NCI-H2171 (cell line): ENCODE results near the gene CD9.

Experiments
- DNase-seq: peaks from one replicate; lab custom pipeline; 2025; lab: John Stamatoyannopoulos, UW

The CD9 gene

GRCh38 chr12:6221146-6221545 is 20.9 kb downstream of the CD9 start:
- DNase-seq: no peak

DNA sequence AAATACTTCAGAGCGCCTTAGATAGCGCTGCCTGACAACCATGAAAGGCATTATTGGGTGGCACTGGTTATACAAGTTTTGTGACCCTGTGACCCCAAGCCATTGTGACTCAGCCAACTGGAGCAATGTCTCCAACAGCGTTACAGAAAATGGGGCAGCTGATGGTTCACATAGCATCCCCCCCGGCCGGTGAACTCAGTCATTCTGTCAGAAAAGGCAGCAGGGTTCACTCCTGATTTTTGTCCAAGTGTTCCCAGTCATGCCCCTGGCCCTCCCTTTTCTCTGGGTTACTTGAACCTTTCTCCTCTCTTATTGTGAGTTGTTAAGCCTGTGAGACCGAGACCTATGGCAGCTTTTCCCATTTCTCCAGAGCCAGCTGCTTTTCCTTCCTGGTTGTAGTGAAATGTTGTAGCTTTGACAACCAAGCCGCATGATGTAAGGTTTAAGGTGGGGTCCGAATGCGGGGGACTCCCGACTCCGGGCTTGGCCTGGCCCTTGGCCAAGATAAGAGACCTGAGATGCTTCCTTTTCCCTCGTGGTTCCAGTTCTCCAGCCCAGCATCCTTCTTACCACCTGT is 22.0 kb downstream of the CD9 start:
- DNase-seq: no peak

DNA sequence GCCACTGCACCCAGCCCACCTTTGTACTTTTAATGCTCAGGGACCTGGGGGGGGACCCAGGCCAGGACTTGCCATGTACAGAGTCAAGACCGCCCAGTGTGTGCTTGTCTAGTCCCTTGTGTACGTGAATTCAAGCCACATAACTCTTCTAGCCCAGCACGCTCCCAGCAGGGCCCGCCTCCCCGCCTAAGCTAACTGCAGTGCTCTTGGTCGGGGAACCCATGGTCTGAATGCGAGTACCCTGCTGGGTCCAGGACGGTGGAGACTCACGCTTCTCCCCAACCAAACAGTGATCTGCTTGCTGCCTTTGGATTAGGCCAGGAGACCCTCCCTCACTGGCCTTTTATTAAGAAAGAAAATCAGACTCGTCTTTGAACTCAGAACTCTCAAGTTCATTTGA is 23.3 kb downstream of the CD9 start:
- no peak for DNase-seq

DNA sequence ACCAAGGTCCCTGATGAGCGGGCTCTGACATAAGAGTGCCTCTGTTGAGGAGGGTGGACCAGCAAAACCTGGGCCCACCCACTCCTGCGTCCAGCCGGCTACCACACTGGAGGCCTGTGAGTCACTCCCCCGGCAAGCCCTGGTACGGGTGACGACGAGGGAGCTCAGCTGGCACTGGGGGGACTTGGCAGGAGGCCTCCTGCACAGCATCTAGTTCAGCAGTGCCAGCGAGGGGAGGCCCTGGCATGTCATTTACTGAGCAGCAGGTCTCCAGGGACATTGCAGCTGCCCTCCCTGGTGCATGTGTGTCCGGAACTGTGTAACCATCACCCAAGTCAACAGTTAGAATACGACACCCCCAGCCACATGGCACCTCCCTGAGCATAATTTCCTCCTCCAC is 24.4 kb downstream of the CD9 start:
- peak; percentile 68 for DNase-seq

- no peak for DNase-seq
Observed at GRCh38 chr12:6225630-6226001, 25.4 kb downstream of the CD9 start.

GRCh38 chr12:6226002-6226678 is 25.9 kb downstream of the CD9 start:
- no peak for DNase-seq

GRCh38 chr12:6226679-6227051 is 26.5 kb downstream of the CD9 start:
- DNase-seq: no peak

GRCh38 chr12:6228535-6229223 is 28.5 kb downstream of the CD9 start:
- DNase-seq: no peak

DNA sequence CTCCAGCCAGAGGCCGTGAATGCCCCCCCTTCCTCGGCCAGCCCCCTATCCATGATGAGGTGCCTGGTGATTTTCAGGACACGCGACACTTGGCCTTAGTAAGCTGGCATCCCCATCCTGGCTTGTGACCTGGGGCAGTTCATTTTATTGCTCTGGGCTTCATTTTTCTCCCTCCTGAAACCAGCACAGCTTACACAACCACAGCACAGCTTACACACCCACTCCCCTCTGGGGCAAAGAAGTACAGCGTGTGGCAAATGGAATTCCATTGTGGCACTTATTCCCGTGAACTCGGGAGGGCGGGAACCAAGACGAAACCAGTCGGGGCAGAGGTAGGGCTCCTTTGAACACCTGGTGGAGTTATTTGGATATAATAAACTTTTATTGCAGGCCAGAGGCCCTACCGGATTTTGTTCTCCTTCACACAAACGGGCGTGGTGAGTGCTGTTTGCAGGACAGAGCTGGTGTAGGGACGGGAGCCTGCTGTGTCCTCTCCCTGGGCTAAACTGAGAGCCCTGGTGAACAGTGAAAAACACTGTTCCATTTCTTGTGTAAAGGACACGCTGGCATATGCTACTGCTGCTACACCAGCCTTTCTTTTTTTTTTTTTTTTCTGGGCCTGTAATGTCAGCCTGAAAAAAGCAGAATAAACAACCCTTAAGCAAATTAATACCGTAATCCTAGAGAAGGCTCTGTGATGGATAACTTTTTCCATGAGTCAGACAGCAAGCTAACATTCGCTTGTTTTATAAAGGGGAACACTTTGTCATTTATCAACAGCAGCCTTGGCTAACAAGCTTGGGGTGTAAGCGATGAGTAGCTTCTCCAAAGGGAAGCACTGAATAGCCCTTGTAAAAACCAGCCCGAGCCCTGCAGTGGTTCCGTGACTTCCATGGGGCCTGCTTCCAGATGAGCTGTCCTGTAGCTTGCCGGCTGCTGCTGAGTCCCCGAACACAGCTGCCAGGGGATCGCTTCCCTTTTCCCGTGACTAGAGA is 29.3 kb downstream of the CD9 start:
- no peak for DNase-seq

DNA sequence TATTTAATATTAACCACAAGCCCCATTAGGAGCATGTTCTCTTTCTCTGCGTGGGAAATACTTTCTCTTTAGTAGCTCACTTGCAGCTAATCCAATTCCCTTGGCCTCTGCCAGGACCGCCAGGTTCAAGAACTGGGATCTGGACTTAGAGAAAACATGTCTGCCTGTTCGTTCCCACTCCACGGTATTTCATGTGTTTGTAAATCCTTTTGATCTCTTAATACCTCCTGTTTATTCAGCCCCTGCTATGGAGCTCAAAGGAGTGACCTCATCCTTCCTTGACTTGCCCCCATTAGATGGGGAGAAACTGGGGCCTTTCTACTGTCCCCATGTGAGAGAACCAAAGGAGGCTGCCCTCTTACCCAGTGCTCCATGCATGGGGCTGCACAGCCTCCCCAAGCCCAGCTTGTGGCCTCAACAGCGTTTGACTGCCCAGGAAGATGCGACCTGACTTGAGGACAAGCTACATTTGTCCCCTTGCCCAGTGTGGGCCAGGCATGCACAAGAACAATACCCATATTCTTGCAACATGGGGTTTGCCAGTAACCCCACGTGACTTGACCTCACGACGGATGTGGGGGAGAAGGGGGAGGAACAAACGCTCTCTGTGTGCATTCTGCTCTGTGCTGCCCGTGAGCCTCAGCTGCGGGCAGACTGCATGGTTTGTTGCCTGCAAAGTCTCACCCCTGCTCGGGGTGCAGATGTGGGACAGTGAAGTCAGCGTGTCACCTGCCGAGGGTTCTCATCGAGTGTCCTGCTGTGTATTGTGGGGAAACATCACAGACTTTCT is 30.3 kb downstream of the CD9 start:
- no peak for DNase-seq

DNA sequence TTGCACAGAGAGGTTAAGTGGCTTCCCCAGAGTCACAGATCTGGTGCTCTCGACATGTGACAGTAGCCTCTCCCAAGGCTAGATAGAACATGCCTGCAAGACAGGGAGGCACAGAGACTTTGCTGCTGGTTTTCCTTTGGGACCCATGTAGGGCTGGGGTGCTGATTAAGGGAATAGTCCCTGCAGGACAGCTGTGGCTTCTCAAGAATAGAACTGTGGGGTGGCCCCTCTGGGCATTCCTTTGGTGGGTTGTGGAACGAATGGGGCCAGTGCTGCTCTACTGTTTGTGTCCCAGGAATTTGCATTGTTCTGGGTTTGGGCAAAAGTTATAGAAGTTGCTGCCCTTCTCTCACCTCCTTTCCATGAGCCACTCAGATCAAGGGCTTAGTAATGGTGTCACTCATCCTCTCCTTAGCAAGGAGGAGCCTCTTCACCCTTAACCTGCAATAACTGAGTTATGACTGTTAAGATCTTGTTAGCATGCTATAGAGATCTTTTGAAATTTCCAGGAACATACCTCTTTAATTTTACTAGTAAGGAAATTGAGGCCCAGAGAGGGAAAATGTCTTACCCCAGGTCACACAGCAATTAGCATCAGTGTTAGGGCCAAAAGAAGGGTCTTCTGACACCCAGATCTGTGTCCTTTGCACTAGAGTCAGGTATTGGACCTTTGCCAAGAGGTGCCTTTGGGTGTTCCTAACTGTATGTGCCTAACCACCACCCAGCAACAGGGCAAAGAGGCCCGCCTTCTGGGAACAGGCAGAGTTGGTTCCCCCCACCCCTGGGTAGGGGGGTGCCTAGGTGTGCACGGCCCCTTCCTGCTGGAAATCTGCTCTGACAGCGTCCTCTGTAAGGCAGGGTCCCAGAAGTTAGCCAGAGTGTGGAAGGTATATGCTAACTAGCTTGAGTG is 31.4 kb downstream of the CD9 start:
- DNase-seq: no peak

GRCh38 chr12:6233121-6233971 is 33.1 kb downstream of the CD9 start:
- no peak for DNase-seq

DNA sequence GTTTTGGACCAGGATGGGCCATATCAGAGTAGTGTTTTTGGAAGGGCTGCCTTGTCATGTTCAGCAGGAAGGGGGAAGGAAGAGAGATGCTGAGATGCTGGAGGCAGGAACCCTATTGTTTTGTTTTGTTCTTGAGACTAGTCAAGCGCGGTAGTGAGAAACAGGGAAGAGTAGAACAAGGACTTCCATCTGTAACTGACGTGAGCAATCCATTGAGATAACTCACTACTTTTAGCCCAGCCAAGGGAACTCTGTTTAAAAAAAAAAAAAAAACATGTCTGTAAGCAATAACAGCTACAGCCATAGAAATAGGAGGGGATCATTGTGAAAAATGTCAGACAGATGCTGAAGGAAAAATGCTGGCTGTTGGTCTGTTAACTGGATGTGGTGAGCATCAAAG is 34.0 kb downstream of the CD9 start:
- DNase-seq: no peak

DNA sequence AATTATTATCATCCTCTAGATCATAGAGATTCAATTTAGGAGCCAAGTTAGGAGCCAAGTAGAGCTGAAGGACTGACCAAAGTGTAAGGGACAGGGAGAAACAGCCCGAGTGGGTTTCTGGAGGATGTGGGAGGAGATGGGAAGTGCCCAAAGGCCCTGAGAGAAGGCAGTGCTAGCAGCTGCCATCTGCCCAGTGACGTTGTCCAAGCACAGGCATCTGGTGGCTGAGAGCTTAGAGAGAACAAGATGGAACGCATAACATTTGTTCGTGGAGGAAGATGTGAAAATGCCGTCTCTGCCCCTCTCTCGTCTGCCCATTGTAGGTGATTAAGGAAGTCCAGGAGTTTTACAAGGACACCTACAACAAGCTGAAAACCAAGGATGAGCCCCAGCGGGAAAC is 34.7 kb downstream of the CD9 start:
- no peak for DNase-seq

GRCh38 chr12:6235499-6235898 is 35.3 kb downstream of the CD9 start:
- no peak for DNase-seq

- DNase-seq: no peak
Observed at GRCh38 chr12:6235906-6236640, 35.9 kb downstream of the CD9 start.

DNA sequence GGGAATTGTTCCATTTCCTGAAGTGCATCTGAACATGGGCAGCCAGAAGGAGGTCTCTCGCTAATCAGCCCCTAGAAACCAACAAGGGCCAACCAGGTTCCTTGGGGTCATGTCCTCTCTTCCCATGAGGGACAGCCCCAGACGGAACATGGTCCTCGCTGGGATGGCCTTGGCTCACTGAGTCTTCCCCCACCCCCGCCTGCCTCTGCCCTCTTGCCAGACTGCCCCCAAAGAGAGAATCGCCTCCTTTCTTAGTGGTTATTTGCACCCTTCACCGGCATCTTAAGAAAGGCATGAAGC is 36.4 kb downstream of the CD9 start:
- no peak for DNase-seq

DNA sequence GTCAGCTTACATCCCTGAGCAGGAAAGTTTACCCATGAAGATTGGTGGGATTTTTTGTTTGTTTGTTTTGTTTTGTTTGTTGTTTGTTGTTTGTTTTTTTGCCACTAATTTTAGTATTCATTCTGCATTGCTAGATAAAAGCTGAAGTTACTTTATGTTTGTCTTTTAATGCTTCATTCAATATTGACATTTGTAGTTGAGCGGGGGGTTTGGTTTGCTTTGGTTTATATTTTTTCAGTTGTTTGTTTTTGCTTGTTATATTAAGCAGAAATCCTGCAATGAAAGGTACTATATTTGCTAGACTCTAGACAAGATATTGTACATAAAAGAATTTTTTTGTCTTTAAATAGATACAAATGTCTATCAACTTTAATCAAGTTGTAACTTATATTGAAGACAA is 37.6 kb downstream of the CD9 start:
- DNase-seq: no peak

- DNase-seq: no peak
Observed at GRCh38 chr12:6238875-6239274, 38.7 kb downstream of the CD9 start.
